ENCODE measurements around the gene IFT80.

GRCh38 chr3:160213191-160213590 is 185.8 kb downstream of the IFT80 start:
- no peak for TF ChIP-seq CTCF (IDR thresholded peaks at IDR 0.05)
- TF ChIP-seq POLR2A (IDR thresholded peaks at IDR 0.05), result no peak
